ENCODE measurements around the gene TSPO. TPM values are rescaled to one million over a fixed set of nuclear protein-coding genes. Genes with fewer than 3 reads are reported as not detected.

TSPO gene
- total RNA-seq, 1 donor from 2014 or later, result 0.79 TPM

DNA sequence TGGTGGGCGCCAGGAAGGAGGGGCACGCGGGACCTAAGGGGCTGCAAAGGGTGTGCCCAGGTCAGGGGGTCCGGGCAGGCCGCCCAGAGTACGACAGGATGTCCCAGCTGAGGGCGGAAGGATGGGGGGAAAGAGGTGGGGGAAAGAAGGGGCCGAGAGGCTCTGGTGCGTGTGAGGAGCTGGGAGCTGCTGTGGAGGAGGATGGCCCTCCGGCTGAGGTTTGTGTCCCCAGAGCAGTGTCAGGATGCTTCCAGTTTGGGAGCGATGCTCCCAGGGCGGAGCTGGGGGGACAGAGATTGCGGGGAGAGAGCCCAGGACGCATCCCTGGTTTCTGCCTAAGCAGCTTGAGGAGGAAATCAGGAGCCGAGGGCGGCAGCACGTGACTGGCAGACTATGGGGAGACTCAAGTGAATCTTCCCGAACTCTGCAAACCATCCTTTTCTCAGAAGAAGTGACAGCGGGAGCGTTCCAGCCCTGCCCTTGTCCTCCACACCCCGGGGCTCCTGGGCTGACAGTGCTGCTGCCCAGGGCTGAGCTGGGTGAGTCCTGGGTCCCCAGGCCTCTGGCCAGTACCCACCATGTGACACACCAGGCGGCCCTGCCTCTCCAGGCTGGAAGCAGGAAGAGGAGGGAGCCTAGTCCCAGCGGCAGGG is 55.3 kb downstream of the TSPO start:
- H3K4me1 Mint-ChIP-seq (ENCODE audit: low read depth), result peaks cover 3% of the 10 kb centered on the region
- peaks cover 8% of the 10 kb centered on the region for H3K27me3 Mint-ChIP-seq
- no peak overlapping the region for H3K4me3 Mint-ChIP-seq (ENCODE audit: low read depth)
- H3K9me3 Mint-ChIP-seq (ENCODE audit: low read depth), result no peaks in the 10 kb centered on the region
- no peaks in the 10 kb centered on the region for H3K36me3 Mint-ChIP-seq (ENCODE audit: insufficient read depth)
- no peak for DNase-seq (ENCODE audit: low spot score, unreplicated experiment)
- no peak overlapping the region for H3K27ac Mint-ChIP-seq
- TF ChIP-seq, protein P1, sequence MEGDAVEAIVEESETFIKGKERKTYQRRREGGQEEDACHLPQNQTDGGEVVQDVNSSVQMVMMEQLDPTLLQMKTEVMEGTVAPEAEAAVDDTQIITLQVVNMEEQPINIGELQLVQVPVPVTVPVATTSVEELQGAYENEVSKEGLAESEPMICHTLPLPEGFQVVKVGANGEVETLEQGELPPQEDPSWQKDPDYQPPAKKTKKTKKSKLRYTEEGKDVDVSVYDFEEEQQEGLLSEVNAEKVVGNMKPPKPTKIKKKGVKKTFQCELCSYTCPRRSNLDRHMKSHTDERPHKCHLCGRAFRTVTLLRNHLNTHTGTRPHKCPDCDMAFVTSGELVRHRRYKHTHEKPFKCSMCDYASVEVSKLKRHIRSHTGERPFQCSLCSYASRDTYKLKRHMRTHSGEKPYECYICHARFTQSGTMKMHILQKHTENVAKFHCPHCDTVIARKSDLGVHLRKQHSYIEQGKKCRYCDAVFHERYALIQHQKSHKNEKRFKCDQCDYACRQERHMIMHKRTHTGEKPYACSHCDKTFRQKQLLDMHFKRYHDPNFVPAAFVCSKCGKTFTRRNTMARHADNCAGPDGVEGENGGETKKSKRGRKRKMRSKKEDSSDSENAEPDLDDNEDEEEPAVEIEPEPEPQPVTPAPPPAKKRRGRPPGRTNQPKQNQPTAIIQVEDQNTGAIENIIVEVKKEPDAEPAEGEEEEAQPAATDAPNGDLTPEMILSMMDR (IDR thresholded peaks at IDR 0.05; ENCODE audit: unreplicated experiment), result no peak

DNA sequence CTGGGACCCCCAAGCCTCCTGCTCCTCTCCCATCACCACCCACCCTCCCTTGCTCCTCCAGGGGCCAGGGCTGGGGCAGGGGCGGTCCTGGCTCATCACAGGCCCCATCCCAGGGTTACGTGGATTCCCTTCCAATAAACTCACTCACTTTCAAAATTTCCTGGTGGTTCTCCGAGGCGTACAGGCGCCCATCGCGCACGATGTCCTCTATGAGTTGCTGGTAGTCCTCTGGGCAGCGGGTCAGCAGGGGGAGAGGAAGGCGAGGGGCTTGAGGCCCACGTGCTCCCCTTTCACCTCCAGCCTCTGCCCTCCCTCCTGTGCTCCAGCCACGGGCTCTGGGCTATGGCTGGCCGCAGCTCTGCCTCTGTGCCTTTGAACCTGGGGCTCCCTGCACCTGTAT is 56.0 kb downstream of the TSPO start:
- Mint-ChIP-seq H3K9me3 (ENCODE audit: low read depth) (no peaks in the 10 kb centered on the region), H3K4me1 (ENCODE audit: low read depth) (peaks cover 3% of the 10 kb centered on the region), H3K36me3 (ENCODE audit: insufficient read depth) (no peaks in the 10 kb centered on the region), H3K4me3 (ENCODE audit: low read depth) (no peak overlapping the region), H3K27me3 (peaks cover 5% of the 10 kb centered on the region), H3K27ac (no peak overlapping the region)
- TF ChIP-seq, protein P1 (IDR thresholded peaks at IDR 0.05; ENCODE audit: unreplicated experiment), result no peak
- DNase-seq (ENCODE audit: low spot score, unreplicated experiment), result no peak

DNA sequence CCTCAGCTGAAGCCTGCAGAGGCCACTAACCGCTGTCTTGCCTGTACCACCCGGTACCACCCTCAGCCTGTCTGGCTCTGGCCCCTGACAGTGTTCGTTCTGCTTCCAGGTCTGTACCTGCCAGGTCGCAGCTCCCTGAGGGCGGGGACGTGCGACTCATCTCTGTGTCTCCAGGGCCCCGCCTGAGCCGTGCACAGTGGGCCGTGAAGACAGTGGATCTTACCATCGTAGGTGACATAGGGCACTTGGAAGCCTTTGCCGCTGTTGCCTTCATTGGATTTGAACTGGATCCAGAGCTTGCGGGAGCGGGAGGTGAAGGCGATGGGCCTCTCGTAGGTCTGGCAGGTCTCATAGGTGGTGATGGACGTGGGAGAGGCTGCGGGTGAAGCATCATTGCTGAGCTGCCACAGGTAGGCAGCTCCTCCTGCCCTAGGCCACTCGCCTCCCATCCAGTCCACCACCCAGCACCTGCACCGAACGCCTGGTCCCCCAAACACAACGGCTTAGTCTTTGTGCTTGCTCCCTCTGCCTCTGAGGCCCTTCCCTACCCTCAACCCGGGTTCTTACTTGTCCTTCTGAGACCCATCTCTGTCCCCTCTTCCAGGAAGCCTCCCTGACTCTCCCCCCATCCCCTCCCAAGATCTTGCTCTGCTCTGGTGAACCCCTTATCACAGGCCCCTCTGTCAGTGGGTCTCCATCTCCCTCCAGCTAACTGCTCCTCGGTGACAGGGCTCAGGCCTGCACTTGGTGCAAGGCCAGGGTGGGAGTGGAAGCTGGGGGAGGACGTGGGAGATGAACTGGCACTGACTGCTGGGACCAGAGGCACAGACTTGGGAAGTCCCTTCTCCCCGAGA is 56.7 kb downstream of the TSPO start:
- no peaks in the 10 kb centered on the region for H3K9me3 Mint-ChIP-seq (ENCODE audit: low read depth)
- TF ChIP-seq, protein P1 (IDR thresholded peaks at IDR 0.05; ENCODE audit: unreplicated experiment), result no peak
- no peaks in the 10 kb centered on the region for H3K36me3 Mint-ChIP-seq (ENCODE audit: insufficient read depth)
- no peaks in the 10 kb centered on the region for H3K27me3 Mint-ChIP-seq
- no peak for DNase-seq (ENCODE audit: low spot score, unreplicated experiment)
- no peaks in the 10 kb centered on the region for H3K4me1 Mint-ChIP-seq (ENCODE audit: low read depth)
- H3K27ac Mint-ChIP-seq, result peak overlapping the region; percentile 13
- H3K4me3 Mint-ChIP-seq (ENCODE audit: low read depth), result no peak overlapping the region

DNA sequence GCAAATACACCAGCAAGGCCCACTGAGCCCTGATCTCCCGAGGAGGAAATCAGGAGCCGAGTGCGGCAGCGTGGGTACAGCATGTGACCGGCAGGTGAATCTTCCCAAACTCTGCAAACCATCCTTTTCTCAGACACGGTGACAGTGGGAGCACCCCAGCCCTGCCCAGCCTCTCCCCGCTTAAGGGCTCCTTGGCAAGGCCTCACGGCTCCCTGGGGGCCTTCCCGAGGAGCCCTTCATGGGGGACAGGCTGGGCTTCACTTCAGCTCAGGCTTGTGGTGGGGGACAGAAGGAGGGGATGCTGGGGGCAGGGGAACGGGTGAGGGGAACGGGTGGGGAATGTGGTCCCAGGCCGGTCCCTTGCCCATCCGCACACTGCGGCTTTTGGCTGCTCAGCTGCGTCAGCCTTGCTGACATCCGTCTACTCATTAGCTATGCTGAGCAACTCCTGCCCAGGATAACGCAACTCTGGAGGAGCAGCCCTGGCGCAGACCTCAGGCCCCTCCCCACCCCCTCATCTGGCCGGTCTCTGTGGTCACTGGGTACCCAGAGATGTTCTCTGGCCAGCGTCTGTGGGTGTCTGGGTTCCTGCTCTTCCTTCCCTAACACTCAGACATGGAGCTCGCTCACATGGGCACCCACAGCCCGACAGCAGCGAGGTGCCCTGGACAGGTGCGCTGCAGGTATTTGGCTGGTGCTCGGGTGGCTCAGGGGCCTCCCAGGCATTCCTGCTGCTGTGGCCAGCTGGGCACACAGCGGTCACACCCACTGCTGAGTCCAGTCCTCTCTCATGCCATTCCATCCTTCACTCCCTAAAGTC is 57.6 kb downstream of the TSPO start:
- no peaks in the 10 kb centered on the region for H3K4me1 Mint-ChIP-seq (ENCODE audit: low read depth)
- no peak overlapping the region for H3K4me3 Mint-ChIP-seq (ENCODE audit: low read depth)
- peaks cover 7% of the 10 kb centered on the region for H3K27me3 Mint-ChIP-seq
- no peak overlapping the region for H3K27ac Mint-ChIP-seq
- no peak for DNase-seq (ENCODE audit: low spot score, unreplicated experiment)
- H3K9me3 Mint-ChIP-seq (ENCODE audit: low read depth), result no peaks in the 10 kb centered on the region
- H3K36me3 Mint-ChIP-seq (ENCODE audit: insufficient read depth), result no peaks in the 10 kb centered on the region
- TF ChIP-seq, protein P1 (IDR thresholded peaks at IDR 0.05; ENCODE audit: unreplicated experiment), result no peak

DNA sequence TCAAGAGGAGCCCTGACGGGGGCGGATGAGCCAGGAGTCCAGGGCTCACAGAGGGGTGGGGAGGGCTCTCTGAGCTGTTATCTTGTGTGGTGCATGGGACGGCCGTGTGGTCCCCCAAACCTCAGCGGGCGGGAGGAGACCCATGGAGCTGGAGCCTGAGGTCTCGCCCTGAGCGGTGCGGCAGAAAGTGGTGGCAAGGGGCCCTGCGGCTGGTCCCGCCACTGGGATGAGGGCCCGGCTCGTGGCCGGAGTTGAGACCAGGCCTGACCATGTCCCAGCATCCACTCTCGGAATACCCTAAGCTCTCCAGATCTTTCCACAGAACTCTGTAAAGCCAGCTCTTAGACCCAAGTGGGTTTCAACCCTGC is 58.1 kb downstream of the TSPO start:
- Mint-ChIP-seq H3K27ac (no peak overlapping the region), H3K4me3 (ENCODE audit: low read depth) (no peak overlapping the region)

More for the DNA sequence above, 58.1 kb downstream of the TSPO start:
- no peaks in the 10 kb centered on the region for H3K36me3 Mint-ChIP-seq (ENCODE audit: insufficient read depth)
- H3K9me3 Mint-ChIP-seq (ENCODE audit: low read depth), result no peaks in the 10 kb centered on the region
- TF ChIP-seq, protein P1 (IDR thresholded peaks at IDR 0.05; ENCODE audit: unreplicated experiment), result no peak
- peaks cover 8% of the 10 kb centered on the region for H3K27me3 Mint-ChIP-seq
- no peaks in the 10 kb centered on the region for H3K4me1 Mint-ChIP-seq (ENCODE audit: low read depth)
- no peak for DNase-seq (ENCODE audit: low spot score, unreplicated experiment)
